GM23338 (cell line): ENCODE results near the gene TOMM70.

Experiments used
- EZH2 ChIP-seq: fragments of 200-600 bp; sonication (generic); IDR thresholded peaks from one replicate; pipeline ENCODE4 v1.8.0; 2017; ENCODE audit warnings: antibody characterized with exemption, mild to moderate bottlenecking, low read depth; ENCODE audit not compliant: unreplicated experiment
- EZH2phosphoT487 ChIP-seq: fragments of 200-600 bp; sonication (generic); IDR thresholded peaks from one replicate; pipeline ENCODE4 v1.8.1; 2018; ENCODE audit warnings: antibody characterized with exemption; ENCODE audit not compliant: unreplicated experiment
- JUNB ChIP-seq: IDR thresholded peaks from one replicate; pipeline ENCODE4 v1.6.1; 2016; ENCODE audit warnings: antibody characterized with exemption; ENCODE audit not compliant: unreplicated experiment
- POLR2AphosphoS5 ChIP-seq: IDR thresholded peaks from 2 replicates; pipeline ENCODE4 v1.6.1; 2016; ENCODE audit warnings: antibody characterized with exemption, low read depth
- ZNF114 ChIP-seq: fragments of 250-450 bp; sonication (Bioruptor Pico); IDR thresholded peaks from 2 replicates; pipeline ENCODE4 v1.5.0; 2020; ENCODE audit warnings: mild to moderate bottlenecking, moderate library complexity
- TF ChIP-seq, protein P1 (sequence below): IDR thresholded peaks from one replicate; pipeline ENCODE4 v1.6.1; 2018; ENCODE audit warnings: antibody characterized with exemption; ENCODE audit not compliant: unreplicated experiment
- TF ChIP-seq, protein P2 (sequence below), 2 experiments: fragments of 200-600 bp in 1 of 2; sonication (generic) in 1 of 2; conservative IDR thresholded peaks; 2 replicates each; pipeline versions ENCODE4 v1.5.1 to v1.6.1; 2016 to 2017; ENCODE audit warnings: antibody characterized with exemption in 2 of 2, low read depth in 2 of 2, mild to moderate bottlenecking in 2 of 2, moderate library complexity in 1 of 2

DNA sequence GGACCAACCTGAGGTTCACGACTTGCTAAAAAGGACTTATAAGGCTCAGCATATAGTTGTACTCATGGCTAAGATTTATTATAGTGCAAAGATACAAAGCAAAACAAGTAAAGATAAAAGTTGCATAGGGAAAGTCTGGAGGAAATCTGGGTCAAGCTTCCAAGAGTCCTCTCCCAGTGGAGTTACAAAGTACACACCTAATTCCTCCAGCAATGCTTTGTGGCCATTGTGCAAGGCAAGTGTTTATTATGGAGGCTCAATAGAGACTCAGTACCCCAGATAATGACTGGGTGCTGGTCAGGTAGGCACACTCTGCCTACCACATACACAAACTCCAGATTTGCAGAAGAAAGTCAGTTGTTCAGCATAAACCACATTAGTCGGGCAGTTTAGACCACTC lies 23.4 kb upstream of the TOMM70 start:
- TF ChIP-seq, protein P1, sequence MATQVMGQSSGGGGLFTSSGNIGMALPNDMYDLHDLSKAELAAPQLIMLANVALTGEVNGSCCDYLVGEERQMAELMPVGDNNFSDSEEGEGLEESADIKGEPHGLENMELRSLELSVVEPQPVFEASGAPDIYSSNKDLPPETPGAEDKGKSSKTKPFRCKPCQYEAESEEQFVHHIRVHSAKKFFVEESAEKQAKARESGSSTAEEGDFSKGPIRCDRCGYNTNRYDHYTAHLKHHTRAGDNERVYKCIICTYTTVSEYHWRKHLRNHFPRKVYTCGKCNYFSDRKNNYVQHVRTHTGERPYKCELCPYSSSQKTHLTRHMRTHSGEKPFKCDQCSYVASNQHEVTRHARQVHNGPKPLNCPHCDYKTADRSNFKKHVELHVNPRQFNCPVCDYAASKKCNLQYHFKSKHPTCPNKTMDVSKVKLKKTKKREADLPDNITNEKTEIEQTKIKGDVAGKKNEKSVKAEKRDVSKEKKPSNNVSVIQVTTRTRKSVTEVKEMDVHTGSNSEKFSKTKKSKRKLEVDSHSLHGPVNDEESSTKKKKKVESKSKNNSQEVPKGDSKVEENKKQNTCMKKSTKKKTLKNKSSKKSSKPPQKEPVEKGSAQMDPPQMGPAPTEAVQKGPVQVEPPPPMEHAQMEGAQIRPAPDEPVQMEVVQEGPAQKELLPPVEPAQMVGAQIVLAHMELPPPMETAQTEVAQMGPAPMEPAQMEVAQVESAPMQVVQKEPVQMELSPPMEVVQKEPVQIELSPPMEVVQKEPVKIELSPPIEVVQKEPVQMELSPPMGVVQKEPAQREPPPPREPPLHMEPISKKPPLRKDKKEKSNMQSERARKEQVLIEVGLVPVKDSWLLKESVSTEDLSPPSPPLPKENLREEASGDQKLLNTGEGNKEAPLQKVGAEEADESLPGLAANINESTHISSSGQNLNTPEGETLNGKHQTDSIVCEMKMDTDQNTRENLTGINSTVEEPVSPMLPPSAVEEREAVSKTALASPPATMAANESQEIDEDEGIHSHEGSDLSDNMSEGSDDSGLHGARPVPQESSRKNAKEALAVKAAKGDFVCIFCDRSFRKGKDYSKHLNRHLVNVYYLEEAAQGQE = no peak
- TF ChIP-seq, protein P2, sequence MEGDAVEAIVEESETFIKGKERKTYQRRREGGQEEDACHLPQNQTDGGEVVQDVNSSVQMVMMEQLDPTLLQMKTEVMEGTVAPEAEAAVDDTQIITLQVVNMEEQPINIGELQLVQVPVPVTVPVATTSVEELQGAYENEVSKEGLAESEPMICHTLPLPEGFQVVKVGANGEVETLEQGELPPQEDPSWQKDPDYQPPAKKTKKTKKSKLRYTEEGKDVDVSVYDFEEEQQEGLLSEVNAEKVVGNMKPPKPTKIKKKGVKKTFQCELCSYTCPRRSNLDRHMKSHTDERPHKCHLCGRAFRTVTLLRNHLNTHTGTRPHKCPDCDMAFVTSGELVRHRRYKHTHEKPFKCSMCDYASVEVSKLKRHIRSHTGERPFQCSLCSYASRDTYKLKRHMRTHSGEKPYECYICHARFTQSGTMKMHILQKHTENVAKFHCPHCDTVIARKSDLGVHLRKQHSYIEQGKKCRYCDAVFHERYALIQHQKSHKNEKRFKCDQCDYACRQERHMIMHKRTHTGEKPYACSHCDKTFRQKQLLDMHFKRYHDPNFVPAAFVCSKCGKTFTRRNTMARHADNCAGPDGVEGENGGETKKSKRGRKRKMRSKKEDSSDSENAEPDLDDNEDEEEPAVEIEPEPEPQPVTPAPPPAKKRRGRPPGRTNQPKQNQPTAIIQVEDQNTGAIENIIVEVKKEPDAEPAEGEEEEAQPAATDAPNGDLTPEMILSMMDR (conservative IDR thresholded peaks at IDR 0.05; ENCODE audit: low read depth in 2 of 2) = no peak
- TF ChIP-seq POLR2AphosphoS5 = no peak
- TF ChIP-seq EZH2phosphoT487 = no peak
- TF ChIP-seq JUNB = no peak
- no peak for TF ChIP-seq ZNF114 (CRISPR knock-in tag)
- TF ChIP-seq EZH2 = no peak
